Cardiac fibroblast (primary cell): ENCODE measurements around the gene ISOC2.

Experiments
- DNase-seq, 2 donors: peaks; one replicate each; pipeline versions ENCODE4 v3.0.0 to v3.0.0-alpha.2; 2010; ENCODE audit warnings: low read depth in 2 of 2
- H3K4me3 ChIP-seq, 2 donors: replicated peaks in 1 of 2; 1 replicate in 1 of 2; 2 replicates in 1 of 2; pipeline ENCODE4 v1.5.1; 2011; ENCODE audit warnings: low read depth in 2 of 2, low read length in 2 of 2, mild to moderate bottlenecking in 2 of 2, moderate library complexity in 1 of 2
- TF ChIP-seq, protein P1 (sequence below): IDR thresholded peaks from one replicate; pipeline ENCODE4 v1.5.1; 2011; ENCODE audit warnings: low read depth, mild to moderate bottlenecking, low read length, inconsistent platforms

Gene ISOC2

GRCh38 chr19:55405638-55406037 lies 55.8 kb downstream of the ISOC2 start:
- TF ChIP-seq, protein P1, sequence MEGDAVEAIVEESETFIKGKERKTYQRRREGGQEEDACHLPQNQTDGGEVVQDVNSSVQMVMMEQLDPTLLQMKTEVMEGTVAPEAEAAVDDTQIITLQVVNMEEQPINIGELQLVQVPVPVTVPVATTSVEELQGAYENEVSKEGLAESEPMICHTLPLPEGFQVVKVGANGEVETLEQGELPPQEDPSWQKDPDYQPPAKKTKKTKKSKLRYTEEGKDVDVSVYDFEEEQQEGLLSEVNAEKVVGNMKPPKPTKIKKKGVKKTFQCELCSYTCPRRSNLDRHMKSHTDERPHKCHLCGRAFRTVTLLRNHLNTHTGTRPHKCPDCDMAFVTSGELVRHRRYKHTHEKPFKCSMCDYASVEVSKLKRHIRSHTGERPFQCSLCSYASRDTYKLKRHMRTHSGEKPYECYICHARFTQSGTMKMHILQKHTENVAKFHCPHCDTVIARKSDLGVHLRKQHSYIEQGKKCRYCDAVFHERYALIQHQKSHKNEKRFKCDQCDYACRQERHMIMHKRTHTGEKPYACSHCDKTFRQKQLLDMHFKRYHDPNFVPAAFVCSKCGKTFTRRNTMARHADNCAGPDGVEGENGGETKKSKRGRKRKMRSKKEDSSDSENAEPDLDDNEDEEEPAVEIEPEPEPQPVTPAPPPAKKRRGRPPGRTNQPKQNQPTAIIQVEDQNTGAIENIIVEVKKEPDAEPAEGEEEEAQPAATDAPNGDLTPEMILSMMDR: no peak

More at GRCh38 chr19:55405638-55406037, 55.8 kb downstream of the ISOC2 start:
- no peak for DNase-seq
- H3K4me3 ChIP-seq: peak overlapping the region in 1 of 2 donors; percentile 88
